ENCODE measurements around the gene DOCK9. TPM values are rescaled to one million over a fixed set of nuclear protein-coding genes. Genes with fewer than 3 reads are reported as not detected.

Gene DOCK9
- total RNA-seq, 2 experiments from 2014 or later = 33.4 to 36.9 TPM

DNA sequence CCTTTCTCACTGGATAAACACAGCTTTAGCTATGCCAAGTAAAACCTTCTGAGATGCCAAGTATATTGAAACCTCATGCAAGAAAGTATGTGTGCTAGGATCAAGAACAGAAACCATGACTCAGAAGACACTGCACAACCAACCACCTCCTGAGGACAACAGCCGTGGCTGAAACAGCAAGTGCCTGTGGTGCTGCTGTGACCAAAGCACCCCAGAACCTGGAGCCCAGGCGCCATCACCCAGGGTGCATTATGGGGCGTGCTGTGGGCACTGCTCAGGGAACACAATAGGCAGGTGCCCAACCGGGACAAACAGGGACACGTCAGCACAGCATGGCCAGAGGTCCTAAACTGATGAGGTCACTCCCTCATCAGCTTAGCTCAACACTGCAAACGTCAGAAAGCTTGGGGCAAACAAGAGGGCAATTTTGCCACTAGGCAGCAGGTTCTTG lies 124.1 kb downstream of the DOCK9 start:
- peak overlapping the region; percentile 57 for H3K27ac Mint-ChIP-seq
- CTCF ChIA-PET = interaction anchor here (1.0 kb wide), 1 partner anchor 180 kb away, joined by 3 read pairs; no protein-coding TSS in a partner anchor
- intact Hi-C loops (cut with micrococcal nuclease) = no loop called here

GRCh38 chr13:98851276-98851675 lies 126.6 kb downstream of the DOCK9 start:
- CTCF ChIA-PET = interaction anchor here (2.5 kb wide), 1 partner anchor 9 kb away, joined by 10 read pairs; no protein-coding TSS in a partner anchor
- no peaks in the 10 kb centered on the region for H3K27me3 Mint-ChIP-seq
- no peak overlapping the region for H3K4me3 Mint-ChIP-seq
- no peak overlapping the region for H3K27ac Mint-ChIP-seq
- DNase-seq (no peak), ATAC-seq (no peak)
- H3K9me3 Mint-ChIP-seq = no peaks in the 10 kb centered on the region
- H3K4me1 Mint-ChIP-seq (ENCODE audit: low read depth) = peaks cover 16% of the 10 kb centered on the region
- intact Hi-C loops (cut with micrococcal nuclease) = no loop called here
- peaks cover 25% of the 10 kb centered on the region for H3K36me3 Mint-ChIP-seq (ENCODE audit: low read depth)
- TF ChIP-seq, protein P1, sequence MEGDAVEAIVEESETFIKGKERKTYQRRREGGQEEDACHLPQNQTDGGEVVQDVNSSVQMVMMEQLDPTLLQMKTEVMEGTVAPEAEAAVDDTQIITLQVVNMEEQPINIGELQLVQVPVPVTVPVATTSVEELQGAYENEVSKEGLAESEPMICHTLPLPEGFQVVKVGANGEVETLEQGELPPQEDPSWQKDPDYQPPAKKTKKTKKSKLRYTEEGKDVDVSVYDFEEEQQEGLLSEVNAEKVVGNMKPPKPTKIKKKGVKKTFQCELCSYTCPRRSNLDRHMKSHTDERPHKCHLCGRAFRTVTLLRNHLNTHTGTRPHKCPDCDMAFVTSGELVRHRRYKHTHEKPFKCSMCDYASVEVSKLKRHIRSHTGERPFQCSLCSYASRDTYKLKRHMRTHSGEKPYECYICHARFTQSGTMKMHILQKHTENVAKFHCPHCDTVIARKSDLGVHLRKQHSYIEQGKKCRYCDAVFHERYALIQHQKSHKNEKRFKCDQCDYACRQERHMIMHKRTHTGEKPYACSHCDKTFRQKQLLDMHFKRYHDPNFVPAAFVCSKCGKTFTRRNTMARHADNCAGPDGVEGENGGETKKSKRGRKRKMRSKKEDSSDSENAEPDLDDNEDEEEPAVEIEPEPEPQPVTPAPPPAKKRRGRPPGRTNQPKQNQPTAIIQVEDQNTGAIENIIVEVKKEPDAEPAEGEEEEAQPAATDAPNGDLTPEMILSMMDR (IDR thresholded peaks at IDR 0.05) = no peak
- POLR2A ChIA-PET = interaction anchor here (0.5 kb wide), 1 partner anchor 159 kb away, joined by 4 read pairs; no protein-coding TSS in a partner anchor

More for the DNA sequence above, 124.1 kb downstream of the DOCK9 start:
- Mint-ChIP-seq H3K27me3 (no peaks in the 10 kb centered on the region), H3K4me3 (no peak overlapping the region), H3K9me3 (no peaks in the 10 kb centered on the region), H3K36me3 (ENCODE audit: low read depth) (peaks cover 22% of the 10 kb centered on the region), H3K4me1 (ENCODE audit: low read depth) (peaks cover 16% of the 10 kb centered on the region)
- TF ChIP-seq, protein P1 (IDR thresholded peaks at IDR 0.05) = no peak
- ATAC-seq (peak; percentile 100), DNase-seq (peak; percentile 86)
- POLR2A ChIA-PET = no interaction called here

DNA sequence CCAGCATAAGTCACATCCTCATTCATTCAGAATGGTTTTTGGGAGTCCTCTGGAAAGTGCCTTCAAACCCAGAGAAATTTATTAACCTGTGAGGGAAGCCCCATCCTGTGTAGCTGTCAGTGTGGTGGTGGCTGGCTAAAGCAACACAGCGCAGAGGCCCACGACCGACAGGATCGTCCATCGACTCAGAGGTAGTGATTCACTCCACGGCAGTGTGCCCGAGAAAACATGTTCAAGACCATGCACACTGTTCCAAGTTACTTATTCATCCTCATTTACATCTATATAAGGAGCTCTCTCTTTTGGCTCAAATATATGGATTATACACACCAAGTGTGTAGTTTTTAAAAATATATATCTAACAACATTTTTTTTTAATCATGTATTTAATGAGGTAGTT lies 129.1 kb downstream of the DOCK9 start:
- Mint-ChIP-seq H3K9me3 (no peaks in the 10 kb centered on the region), H3K27me3 (no peaks in the 10 kb centered on the region), H3K4me3 (no peak overlapping the region), H3K4me1 (ENCODE audit: low read depth) (peaks cover 10% of the 10 kb centered on the region), H3K27ac (no peak overlapping the region), H3K36me3 (ENCODE audit: low read depth) (peaks cover 26% of the 10 kb centered on the region)
- ChIA-PET CTCF (interaction anchor here (1.1 to 1.8 kb wide), 4 partner anchors 9 to 41 kb away, joined by 4 to 10 read pairs (median 4); no protein-coding TSS in a partner anchor), POLR2A (interaction anchor here (1.0 kb wide), 1 partner anchor 9 kb away, joined by 3 read pairs; no protein-coding TSS in a partner anchor)
- no peak for ATAC-seq
- intact Hi-C loops (cut with micrococcal nuclease) = no loop called here
- no peak for DNase-seq
- TF ChIP-seq, protein P1 (IDR thresholded peaks at IDR 0.05) = no peak

DNA sequence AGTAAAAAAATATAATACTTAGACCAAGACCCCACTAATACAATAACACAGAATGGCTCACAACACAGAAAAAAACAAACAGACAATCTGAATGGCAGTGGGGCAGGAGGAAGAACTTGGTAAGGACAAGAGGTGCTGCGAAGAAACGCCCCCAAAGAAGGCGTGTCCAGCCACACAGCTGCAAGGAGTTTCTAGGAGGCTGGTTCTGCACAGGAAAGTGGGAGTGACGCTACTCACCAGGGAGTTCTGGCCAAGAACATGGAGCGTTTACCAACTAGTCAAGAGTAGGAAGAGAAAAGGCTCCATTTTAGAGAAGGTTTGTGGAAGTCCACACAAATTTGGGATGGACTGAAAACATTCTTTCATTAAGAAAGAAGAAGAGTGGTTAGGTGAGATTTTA lies 130.1 kb downstream of the DOCK9 start:
- ChIA-PET CTCF (no interaction called here), POLR2A (no interaction called here)
- intact Hi-C loops (cut with micrococcal nuclease) = no loop called here

DNA sequence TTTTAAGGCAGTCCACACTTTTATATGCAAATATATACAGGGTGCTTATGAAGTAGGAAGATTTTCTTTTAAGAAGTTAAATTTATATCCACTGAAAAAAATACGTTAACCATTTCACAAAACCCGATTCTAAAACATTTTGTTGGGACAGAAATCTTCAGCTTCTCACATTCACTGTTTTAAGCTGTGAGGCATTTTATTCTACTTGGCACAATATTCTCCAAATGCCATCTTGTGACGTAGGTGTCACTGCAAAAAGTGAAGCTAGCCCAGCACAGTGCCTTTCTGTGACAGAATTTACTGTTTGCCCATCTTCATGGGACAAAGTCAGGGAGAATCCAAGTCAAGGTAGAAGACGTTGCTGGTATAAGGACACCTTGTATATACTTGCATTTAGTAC lies 130.9 kb downstream of the DOCK9 start:
- ATAC-seq (no peak), DNase-seq (no peak)
- POLR2A ChIA-PET = no interaction called here
- Mint-ChIP-seq H3K4me1 (ENCODE audit: low read depth) (peaks cover 3% of the 10 kb centered on the region), H3K27me3 (no peaks in the 10 kb centered on the region), H3K36me3 (ENCODE audit: low read depth) (peaks cover 16% of the 10 kb centered on the region), H3K27ac (no peak overlapping the region), H3K4me3 (no peak overlapping the region), H3K9me3 (no peaks in the 10 kb centered on the region)
- TF ChIP-seq, protein P1 (IDR thresholded peaks at IDR 0.05) = no peak
- intact Hi-C loops (cut with micrococcal nuclease) = no loop called here
- CTCF ChIA-PET = no interaction called here

More for the DNA sequence above, 130.1 kb downstream of the DOCK9 start:
- ATAC-seq (no peak), DNase-seq (no peak)
- Mint-ChIP-seq H3K9me3 (no peaks in the 10 kb centered on the region), H3K4me3 (no peak overlapping the region), H3K27me3 (no peaks in the 10 kb centered on the region), H3K4me1 (ENCODE audit: low read depth) (peaks cover 5% of the 10 kb centered on the region), H3K36me3 (ENCODE audit: low read depth) (peaks cover 20% of the 10 kb centered on the region), H3K27ac (no peak overlapping the region)
- TF ChIP-seq, protein P1 (IDR thresholded peaks at IDR 0.05) = no peak

Measured in activated CD8-positive, alpha-beta T cell treated with anti-CD3 and anti-CD28 coated beads for 36 hours (primary cell).